GM23338 (cell line): Measurements from ENCODE around the gene PDE1C. TPM values are rescaled to one million over a fixed set of nuclear protein-coding genes. Genes with fewer than 3 reads are reported as not detected.

Source experiments
- ATAC-seq: fragments of 200-7000 bp; cut with Tn5 transposase; 3 replicates; pipeline ENCODE4 v1.9.1; 2020
- DNase-seq: peaks from one replicate; pipeline ENCODE4 v3.0.0-alpha.2; 2015; ENCODE audit warnings: low spot score
- H2AFZ ChIP-seq: fragments of 200-600 bp; sonication (generic); 2 replicates; pipeline ENCODE4 v1.8.0; 2016; ENCODE audit warnings: antibody characterized with exemption, mild to moderate bottlenecking, moderate library complexity
- H3F3A ChIP-seq: fragments of 200-600 bp; sonication (generic); replicated peaks from 2 replicates; pipeline ENCODE4 v1.8.0; 2017; ENCODE audit warnings: antibody characterized with exemption, mixed run types, low read depth
- H3K27ac ChIP-seq: fragments of 200-600 bp; sonication (generic); 2 replicates; pipeline ENCODE4 v1.6.1; 2016; ENCODE audit warnings: low read depth
- H3K27me3 ChIP-seq: fragments of 200-600 bp; sonication (generic); 2 replicates; pipeline ENCODE4 v1.8.0; 2016; ENCODE audit warnings: mild to moderate bottlenecking, mixed run types, moderate library complexity; ENCODE audit not compliant: insufficient read depth
- H3K36me3 ChIP-seq: fragments of 200-600 bp; sonication (generic); 2 replicates; pipeline ENCODE4 v1.8.0; 2016; ENCODE audit warnings: mild to moderate bottlenecking; ENCODE audit not compliant: insufficient read depth
- H3K4me1 ChIP-seq: fragments of 200-600 bp; sonication (generic); 2 replicates; pipeline ENCODE4 v1.8.0; 2016; ENCODE audit warnings: mild to moderate bottlenecking, moderate library complexity; ENCODE audit not compliant: insufficient read depth
- H3K4me2 ChIP-seq: fragments of 200-600 bp; sonication (generic); 2 replicates; pipeline ENCODE4 v1.7.1; 2017; ENCODE audit warnings: mixed run types
- H3K4me3 ChIP-seq: fragments of 200-600 bp; sonication (generic); 2 replicates; pipeline ENCODE4 v1.6.1; 2016; ENCODE audit warnings: mixed run types
- H3K79me2 ChIP-seq: fragments of 200-600 bp; sonication (generic); replicated peaks from 2 replicates; pipeline ENCODE4 v1.8.0; 2017; ENCODE audit warnings: mild to moderate bottlenecking; ENCODE audit not compliant: insufficient read depth
- H3K9me2 ChIP-seq: fragments of 200-600 bp; sonication (generic); 2 replicates; pipeline ENCODE4 v1.8.0; 2017; ENCODE audit not compliant: insufficient read depth
- H4K20me1 ChIP-seq: fragments of 200-600 bp; sonication (generic); replicated peaks from 2 replicates; pipeline ENCODE4 v1.8.0; 2017; ENCODE audit warnings: mild to moderate bottlenecking; ENCODE audit not compliant: insufficient read depth
- H3K27ac Mint-ChIP-seq: 2 replicates; pipeline ENCODE4 v1.8.0; 2020; ENCODE audit warnings: inconsistent platforms, mild to moderate bottlenecking, moderate library complexity, mixed read lengths
- H3K27me3 Mint-ChIP-seq: 3 replicates; pipeline ENCODE4 v1.8.0; 2022; ENCODE audit warnings: low read depth, mild to moderate bottlenecking, moderate library complexity, mixed read lengths, inconsistent platforms; ENCODE audit not compliant: insufficient read depth, poor library complexity
- H3K36me3 Mint-ChIP-seq: 3 replicates; pipeline ENCODE4 v1.8.0; 2021; ENCODE audit warnings: low read depth, mild to moderate bottlenecking, inconsistent platforms, moderate library complexity, mixed read lengths
- H3K4me1 Mint-ChIP-seq: 3 replicates; pipeline ENCODE4 v1.8.0; 2020; ENCODE audit warnings: mild to moderate bottlenecking, inconsistent platforms, mixed read lengths
- H3K4me3 Mint-ChIP-seq: 3 replicates; pipeline ENCODE4 v1.8.0; 2021; ENCODE audit warnings: moderate library complexity, mild to moderate bottlenecking, inconsistent platforms, mixed read lengths
- H3K9me3 Mint-ChIP-seq: 3 replicates; pipeline ENCODE4 v1.8.0; 2020; ENCODE audit warnings: moderate library complexity, mild to moderate bottlenecking, inconsistent platforms, mixed read lengths
- NANOG ChIP-seq: IDR thresholded peaks from 2 replicates; pipeline ENCODE4 v1.6.1; 2016; ENCODE audit warnings: antibody characterized with exemption, borderline replicate concordance
- REST ChIP-seq: IDR thresholded peaks from one replicate; pipeline ENCODE4 v1.6.1; 2018; ENCODE audit warnings: antibody characterized with exemption; ENCODE audit not compliant: unreplicated experiment
- ZNF114 ChIP-seq: fragments of 250-450 bp; sonication (Bioruptor Pico); IDR thresholded peaks from 2 replicates; pipeline ENCODE4 v1.5.0; 2020; ENCODE audit warnings: mild to moderate bottlenecking, moderate library complexity
- polyA plus RNA-seq: library from polyadenylated mRNA; unstranded; fragments of >200 nt; fragmentation: Nextera tagmentation; extraction: Ambion mirVana; gene quantifications from 2 replicates; pipeline ENCODE4 v1.2.1, GENCODE V29; 2016
- total RNA-seq: library from RNA; depleted of rRNA; stranded (reverse); fragments of >200 nt; shearing (Covaris generic); gene quantifications from 2 replicates; pipeline ENCODE4 v1.2.3, GENCODE V29; 2014
- TF ChIP-seq, protein P1 (sequence below): IDR thresholded peaks from 2 replicates; pipeline ENCODE4 v1.6.1; 2016; ENCODE audit warnings: antibody characterized with exemption
- TF ChIP-seq, protein P2 (sequence below), 2 experiments: fragments of 200-600 bp in 1 of 2; sonication (generic) in 1 of 2; conservative IDR thresholded peaks; 2 replicates each; pipeline versions ENCODE4 v1.5.1 to v1.6.1; 2016 to 2017; ENCODE audit warnings: antibody characterized with exemption in 2 of 2, low read depth in 2 of 2, mild to moderate bottlenecking in 2 of 2, moderate library complexity in 1 of 2
- TF ChIP-seq, protein P3 (sequence below): fragments of 250-450 bp; sonication (Bioruptor Pico); IDR thresholded peaks from 2 replicates; pipeline ENCODE4 v1.5.0; 2020; ENCODE audit warnings: mild to moderate bottlenecking, moderate library complexity

Gene PDE1C
- total and polyA plus RNA-seq, 2 experiments from 2014 or later = 0.28 TPM; not detected in 1

DNA sequence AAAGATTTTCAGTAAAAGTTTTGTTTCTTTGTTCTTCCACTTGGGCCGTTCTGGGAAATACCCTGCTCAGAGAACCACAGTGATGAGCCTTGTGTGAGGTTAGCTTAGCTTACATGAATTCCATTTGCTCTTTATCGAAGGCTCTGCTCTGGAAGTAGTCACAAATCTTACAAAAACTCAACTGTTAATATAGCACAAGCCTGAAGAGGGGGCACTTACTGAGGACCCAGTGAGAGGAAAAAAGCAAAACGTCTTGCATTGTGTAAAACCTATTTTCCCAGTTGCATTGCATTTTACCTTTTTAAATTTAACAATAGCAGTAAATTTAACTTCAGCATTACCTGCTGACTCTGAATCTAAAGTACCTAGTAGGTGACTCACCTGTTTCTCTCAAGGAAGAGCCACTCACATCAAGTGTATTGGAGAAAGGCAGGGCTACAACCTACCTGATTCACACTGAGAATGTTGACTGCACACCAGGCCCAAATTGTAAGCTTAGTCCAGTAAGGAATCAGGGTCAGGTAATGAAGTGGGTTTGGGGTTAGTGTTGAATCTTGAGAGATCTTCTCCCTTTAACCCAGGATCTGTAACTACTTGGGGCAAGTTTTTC is 340.9 kb downstream of the PDE1C start:
- H3K79me2 ChIP-seq = no peaks in the 10 kb centered on the region
- H3K4me3 Mint-ChIP-seq = no peak overlapping the region
- no peaks in the 10 kb centered on the region for H3K4me1 ChIP-seq
- no peaks in the 10 kb centered on the region for H3K27me3 ChIP-seq
- no peaks in the 10 kb centered on the region for H3F3A ChIP-seq
- H3K36me3 Mint-ChIP-seq = no peaks in the 10 kb centered on the region
- peaks cover 14% of the 10 kb centered on the region; the same call in 1 of the 2 replicates for H3K9me2 ChIP-seq
- peaks cover 2% of the 10 kb centered on the region; the same call in 1 of the 3 replicates for H3K4me1 Mint-ChIP-seq
- no peaks in the 10 kb centered on the region for H3K36me3 ChIP-seq
- H4K20me1 ChIP-seq = no peaks in the 10 kb centered on the region
- DNase-seq = peak; percentile 57
- ATAC-seq = peak; percentile 72
- peaks cover 2% of the 10 kb centered on the region for H3K27me3 Mint-ChIP-seq
- H3K4me3 ChIP-seq = no peak overlapping the region
- no peaks in the 10 kb centered on the region for H3K9me3 Mint-ChIP-seq
- no peak overlapping the region for H3K27ac ChIP-seq
- H3K27ac Mint-ChIP-seq = no peak overlapping the region
- no peak overlapping the region for H3K4me2 ChIP-seq
- TF ChIP-seq REST = no peak
- TF ChIP-seq, protein P1, sequence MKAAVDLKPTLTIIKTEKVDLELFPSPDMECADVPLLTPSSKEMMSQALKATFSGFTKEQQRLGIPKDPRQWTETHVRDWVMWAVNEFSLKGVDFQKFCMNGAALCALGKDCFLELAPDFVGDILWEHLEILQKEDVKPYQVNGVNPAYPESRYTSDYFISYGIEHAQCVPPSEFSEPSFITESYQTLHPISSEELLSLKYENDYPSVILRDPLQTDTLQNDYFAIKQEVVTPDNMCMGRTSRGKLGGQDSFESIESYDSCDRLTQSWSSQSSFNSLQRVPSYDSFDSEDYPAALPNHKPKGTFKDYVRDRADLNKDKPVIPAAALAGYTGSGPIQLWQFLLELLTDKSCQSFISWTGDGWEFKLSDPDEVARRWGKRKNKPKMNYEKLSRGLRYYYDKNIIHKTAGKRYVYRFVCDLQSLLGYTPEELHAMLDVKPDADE = no peak
- TF ChIP-seq, protein P2, sequence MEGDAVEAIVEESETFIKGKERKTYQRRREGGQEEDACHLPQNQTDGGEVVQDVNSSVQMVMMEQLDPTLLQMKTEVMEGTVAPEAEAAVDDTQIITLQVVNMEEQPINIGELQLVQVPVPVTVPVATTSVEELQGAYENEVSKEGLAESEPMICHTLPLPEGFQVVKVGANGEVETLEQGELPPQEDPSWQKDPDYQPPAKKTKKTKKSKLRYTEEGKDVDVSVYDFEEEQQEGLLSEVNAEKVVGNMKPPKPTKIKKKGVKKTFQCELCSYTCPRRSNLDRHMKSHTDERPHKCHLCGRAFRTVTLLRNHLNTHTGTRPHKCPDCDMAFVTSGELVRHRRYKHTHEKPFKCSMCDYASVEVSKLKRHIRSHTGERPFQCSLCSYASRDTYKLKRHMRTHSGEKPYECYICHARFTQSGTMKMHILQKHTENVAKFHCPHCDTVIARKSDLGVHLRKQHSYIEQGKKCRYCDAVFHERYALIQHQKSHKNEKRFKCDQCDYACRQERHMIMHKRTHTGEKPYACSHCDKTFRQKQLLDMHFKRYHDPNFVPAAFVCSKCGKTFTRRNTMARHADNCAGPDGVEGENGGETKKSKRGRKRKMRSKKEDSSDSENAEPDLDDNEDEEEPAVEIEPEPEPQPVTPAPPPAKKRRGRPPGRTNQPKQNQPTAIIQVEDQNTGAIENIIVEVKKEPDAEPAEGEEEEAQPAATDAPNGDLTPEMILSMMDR (conservative IDR thresholded peaks at IDR 0.05; ENCODE audit: low read depth in 2 of 2) = peak; percentile 42 to 50; a peak in 3 of 4 replicates
- H2AFZ ChIP-seq = no peak overlapping the region

GRCh38 chr7:31724696-31725095 is 345.5 kb downstream of the PDE1C start:
- Histone ChIP-seq H3K4me1 (no peaks in the 10 kb centered on the region), H3K4me2 (no peak overlapping the region), H3K27ac (no peak overlapping the region), H3K4me3 (no peak overlapping the region), H3K9me2 (peaks cover 14% of the 10 kb centered on the region; the same call in 1 of the 2 replicates), H2AFZ (no peak overlapping the region), H3F3A (no peaks in the 10 kb centered on the region), H4K20me1 (no peaks in the 10 kb centered on the region), H3K36me3 (no peaks in the 10 kb centered on the region), H3K27me3 (no peaks in the 10 kb centered on the region), H3K79me2 (no peaks in the 10 kb centered on the region)
- H3K27me3 Mint-ChIP-seq = peaks cover under 1% of the 10 kb centered on the region
- no peak overlapping the region for H3K27ac Mint-ChIP-seq
- no peak overlapping the region for H3K4me3 Mint-ChIP-seq
- no peaks in the 10 kb centered on the region for H3K9me3 Mint-ChIP-seq
- DNase-seq = no peak
- peaks cover 2% of the 10 kb centered on the region; the same call in 1 of the 3 replicates for H3K4me1 Mint-ChIP-seq
- H3K36me3 Mint-ChIP-seq = no peaks in the 10 kb centered on the region
- ATAC-seq = no peak
- TF ChIP-seq NANOG (no peak), ZNF114 (CRISPR knock-in tag) (no peak)
- TF ChIP-seq, protein P3, sequence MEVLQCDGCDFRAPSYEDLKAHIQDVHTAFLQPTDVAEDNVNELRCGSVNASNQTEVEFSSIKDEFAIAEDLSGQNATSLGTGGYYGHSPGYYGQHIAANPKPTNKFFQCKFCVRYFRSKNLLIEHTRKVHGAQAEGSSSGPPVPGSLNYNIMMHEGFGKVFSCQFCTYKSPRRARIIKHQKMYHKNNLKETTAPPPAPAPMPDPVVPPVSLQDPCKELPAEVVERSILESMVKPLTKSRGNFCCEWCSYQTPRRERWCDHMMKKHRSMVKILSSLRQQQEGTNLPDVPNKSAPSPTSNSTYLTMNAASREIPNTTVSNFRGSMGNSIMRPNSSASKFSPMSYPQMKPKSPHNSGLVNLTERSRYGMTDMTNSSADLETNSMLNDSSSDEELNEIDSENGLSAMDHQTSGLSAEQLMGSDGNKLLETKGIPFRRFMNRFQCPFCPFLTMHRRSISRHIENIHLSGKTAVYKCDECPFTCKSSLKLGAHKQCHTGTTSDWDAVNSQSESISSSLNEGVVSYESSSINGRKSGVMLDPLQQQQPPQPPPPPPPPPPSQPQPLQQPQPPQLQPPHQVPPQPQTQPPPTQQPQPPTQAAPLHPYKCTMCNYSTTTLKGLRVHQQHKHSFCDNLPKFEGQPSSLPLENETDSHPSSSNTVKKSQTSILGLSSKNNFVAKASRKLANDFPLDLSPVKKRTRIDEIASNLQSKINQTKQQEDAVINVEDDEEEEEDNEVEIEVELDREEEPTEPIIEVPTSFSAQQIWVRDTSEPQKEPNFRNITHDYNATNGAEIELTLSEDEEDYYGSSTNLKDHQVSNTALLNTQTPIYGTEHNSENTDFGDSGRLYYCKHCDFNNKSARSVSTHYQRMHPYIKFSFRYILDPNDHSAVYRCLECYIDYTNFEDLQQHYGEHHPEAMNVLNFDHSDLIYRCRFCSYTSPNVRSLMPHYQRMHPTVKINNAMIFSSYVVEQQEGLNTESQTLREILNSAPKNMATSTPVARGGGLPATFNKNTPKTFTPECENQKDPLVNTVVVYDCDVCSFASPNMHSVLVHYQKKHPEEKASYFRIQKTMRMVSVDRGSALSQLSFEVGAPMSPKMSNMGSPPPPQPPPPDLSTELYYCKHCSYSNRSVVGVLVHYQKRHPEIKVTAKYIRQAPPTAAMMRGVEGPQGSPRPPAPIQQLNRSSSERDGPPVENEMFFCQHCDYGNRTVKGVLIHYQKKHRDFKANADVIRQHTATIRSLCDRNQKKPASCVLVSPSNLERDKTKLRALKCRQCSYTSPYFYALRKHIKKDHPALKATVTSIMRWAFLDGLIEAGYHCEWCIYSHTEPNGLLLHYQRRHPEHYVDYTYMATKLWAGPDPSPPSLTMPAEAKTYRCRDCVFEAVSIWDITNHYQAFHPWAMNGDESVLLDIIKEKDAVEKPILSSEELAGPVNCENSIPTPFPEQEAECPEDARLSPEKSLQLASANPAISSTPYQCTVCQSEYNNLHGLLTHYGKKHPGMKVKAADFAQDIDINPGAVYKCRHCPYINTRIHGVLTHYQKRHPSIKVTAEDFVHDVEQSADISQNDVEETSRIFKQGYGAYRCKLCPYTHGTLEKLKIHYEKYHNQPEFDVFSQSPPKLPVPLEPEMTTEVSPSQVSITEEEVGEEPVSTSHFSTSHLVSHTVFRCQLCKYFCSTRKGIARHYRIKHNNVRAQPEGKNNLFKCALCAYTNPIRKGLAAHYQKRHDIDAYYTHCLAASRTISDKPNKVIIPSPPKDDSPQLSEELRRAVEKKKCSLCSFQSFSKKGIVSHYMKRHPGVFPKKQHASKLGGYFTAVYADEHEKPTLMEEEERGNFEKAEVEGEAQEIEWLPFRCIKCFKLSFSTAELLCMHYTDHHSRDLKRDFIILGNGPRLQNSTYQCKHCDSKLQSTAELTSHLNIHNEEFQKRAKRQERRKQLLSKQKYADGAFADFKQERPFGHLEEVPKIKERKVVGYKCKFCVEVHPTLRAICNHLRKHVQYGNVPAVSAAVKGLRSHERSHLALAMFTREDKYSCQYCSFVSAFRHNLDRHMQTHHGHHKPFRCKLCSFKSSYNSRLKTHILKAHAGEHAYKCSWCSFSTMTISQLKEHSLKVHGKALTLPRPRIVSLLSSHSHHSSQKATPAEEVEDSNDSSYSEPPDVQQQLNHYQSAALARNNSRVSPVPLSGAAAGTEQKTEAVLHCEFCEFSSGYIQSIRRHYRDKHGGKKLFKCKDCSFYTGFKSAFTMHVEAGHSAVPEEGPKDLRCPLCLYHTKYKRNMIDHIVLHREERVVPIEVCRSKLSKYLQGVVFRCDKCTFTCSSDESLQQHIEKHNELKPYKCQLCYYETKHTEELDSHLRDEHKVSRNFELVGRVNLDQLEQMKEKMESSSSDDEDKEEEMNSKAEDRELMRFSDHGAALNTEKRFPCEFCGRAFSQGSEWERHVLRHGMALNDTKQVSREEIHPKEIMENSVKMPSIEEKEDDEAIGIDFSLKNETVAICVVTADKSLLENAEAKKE (CRISPR knock-in tag) = no peak
- TF ChIP-seq, protein P1 = no peak
